GM12872 (cell line): ENCODE results near the gene CYP4F8.

Experiments used
- CTCF ChIP-seq: IDR thresholded peaks from 3 replicates; pipeline ENCODE4 v1.5.1; 2011; ENCODE audit warnings: low read depth, mild to moderate bottlenecking, low read length, moderate library complexity; ENCODE audit not compliant: insufficient read depth

Gene CYP4F8

GRCh38 chr19:15614507-15615379, at the start of gene CYP4F8:
Gene CYP4F8 (plus strand): TSS chr19:15615218. CDS start chr19:15615617, 399 bp downstream.
- TF ChIP-seq CTCF = no peak

GRCh38 chr19:15570420-15570819, 44.6 kb upstream of the CYP4F8 start:
- TF ChIP-seq CTCF = no peak

- no peak for TF ChIP-seq CTCF
Measured at GRCh38 chr19:15575406-15575805, 39.6 kb upstream of the CYP4F8 start.

DNA sequence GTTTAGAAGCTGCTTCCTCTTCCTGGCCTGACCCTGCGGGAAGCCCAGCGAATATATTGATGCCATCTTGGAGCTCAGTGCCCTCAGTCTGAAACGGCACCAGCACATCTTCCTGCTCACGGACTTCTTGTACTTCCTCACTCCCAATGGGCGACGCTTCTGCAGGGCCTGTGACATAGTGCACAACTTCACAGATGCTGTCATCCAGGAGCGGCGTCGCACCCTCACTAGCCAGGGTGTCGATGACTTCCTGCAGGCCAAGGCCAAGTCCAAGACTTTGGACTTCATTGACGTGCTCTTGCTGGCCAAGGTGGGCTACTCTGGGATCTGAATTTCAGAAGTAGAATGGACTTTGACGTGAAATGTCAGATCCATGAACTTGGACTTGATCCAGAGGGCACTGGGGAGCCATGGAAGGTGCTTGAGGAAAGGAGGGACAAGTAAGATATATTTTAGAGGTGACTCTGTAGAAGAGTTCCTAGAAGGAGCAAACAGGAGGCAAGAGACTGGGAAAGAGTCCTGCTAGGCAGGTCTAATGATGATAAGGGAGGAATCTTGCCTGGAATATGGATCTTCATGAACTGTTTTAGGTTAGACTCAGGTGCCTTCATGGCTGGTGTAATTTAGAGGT, 38.4 kb upstream of the CYP4F8 start:
- TF ChIP-seq CTCF = no peak

GRCh38 chr19:15577184-15577771, 37.7 kb upstream of the CYP4F8 start:
- TF ChIP-seq CTCF = no peak

GRCh38 chr19:15583346-15583745, 31.7 kb upstream of the CYP4F8 start:
- no peak for TF ChIP-seq CTCF

DNA sequence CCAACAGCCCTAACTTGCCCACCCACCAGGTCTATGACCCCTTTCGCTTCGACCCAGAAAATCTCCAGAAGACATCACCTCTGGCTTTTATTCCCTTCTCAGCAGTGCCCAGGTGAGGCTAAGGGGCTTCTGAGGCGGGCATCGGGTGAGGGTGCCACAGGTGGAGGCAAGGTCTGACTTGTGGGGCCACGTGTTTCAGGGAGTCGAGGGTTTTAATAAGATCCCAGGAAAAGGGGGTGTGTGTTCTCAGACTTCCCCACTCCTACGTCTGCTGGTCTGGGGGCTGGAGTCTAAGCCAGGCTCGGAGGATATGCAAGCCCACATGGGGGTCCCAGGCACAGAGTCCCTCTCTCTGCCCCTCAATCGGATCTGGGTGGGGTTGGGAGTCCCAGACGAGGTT, 30.9 kb upstream of the CYP4F8 start:
- no peak for TF ChIP-seq CTCF
